GM19372 (cell line): Measurements from ENCODE around the gene THBS2.

Experiments
- ATAC-seq: cut with Tn5 transposase; IDR thresholded peaks from one replicate; pipeline ENCODE4 v1.9.1; 2021; ENCODE audit warnings: mild to moderate bottlenecking, low read depth, moderate library complexity; ENCODE audit not compliant: unreplicated experiment

The THBS2 gene

GRCh38 chr6:169169941-169170582 is 83.6 kb downstream of the THBS2 start:
- no peak for ATAC-seq

- no peak for ATAC-seq
Observed at GRCh38 chr6:169169375-169169774, 84.3 kb downstream of the THBS2 start.

GRCh38 chr6:169168706-169169105 is 84.9 kb downstream of the THBS2 start:
- ATAC-seq: no peak

- no peak for ATAC-seq
Observed at GRCh38 chr6:169168302-169168630, 85.4 kb downstream of the THBS2 start.

GRCh38 chr6:169167581-169168301 is 85.9 kb downstream of the THBS2 start:
- no peak for ATAC-seq

- no peak for ATAC-seq
Observed at GRCh38 chr6:169166896-169167580, 86.6 kb downstream of the THBS2 start.
